ENCODE measurements around the gene CCAR1. TPM values are rescaled to one million over a fixed set of nuclear protein-coding genes. Genes with fewer than 3 reads are reported as not detected.

The CCAR1 gene
- total and polyA plus RNA-seq, 2 of the 13 experiments (the other 11 are each of a cell fraction or from before 2014, with no cell fraction given): 74.5 to 81.6 TPM

DNA sequence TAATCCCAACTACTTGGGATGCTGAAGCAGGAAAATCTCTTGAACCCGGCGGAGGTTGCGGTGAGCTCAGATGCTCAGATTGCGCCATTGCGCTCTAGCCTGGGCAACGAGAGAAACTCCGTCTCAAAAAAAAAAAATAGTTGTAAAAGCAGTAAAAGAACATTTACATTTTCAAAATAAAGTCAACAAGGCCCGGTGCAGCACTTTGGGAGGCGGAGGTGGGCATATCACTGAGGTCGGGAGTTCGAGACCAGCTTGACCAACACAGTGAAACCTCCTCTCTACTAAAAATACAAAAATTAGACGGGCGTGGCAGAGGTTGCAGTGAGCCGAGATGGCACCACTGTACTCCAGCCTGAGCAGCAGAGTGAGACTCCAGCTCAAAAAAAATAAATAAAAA is 4.0 kb downstream of the CCAR1 start:
- Histone ChIP-seq H3K27ac (ENCODE audit: extremely low read length, insufficient read depth, low read length) (no peak overlapping the region), H3K4me1 (ENCODE audit: insufficient read depth, low read length) (peaks cover 8% of the 10 kb centered on the region), H3K9ac (ENCODE audit: insufficient read depth, low read depth, low read length) (no peak overlapping the region), H3K9me3 (ENCODE audit: low read length) (no peaks in the 10 kb centered on the region), H3K27me3 (ENCODE audit: control insufficient read depth in 1 of 2, insufficient read depth in 2 of 2, low read length in 2 of 2) (no peaks in the 10 kb centered on the region; a peak in 1 of 5 replicates), H3K36me3 (replicated peaks in 1 of 2; ENCODE audit: control insufficient read depth in 1 of 2, insufficient read depth in 2 of 2, low read length in 2 of 2) (peaks cover 3 to 27% of the 10 kb centered on the region in 2 experiments; a peak in 3 of 5 replicates), H3K4me2 (ENCODE audit: low read depth, low read length) (no peak overlapping the region), H3K4me3 (replicated peaks in 1 of 3; ENCODE audit: insufficient read depth in 1 of 3, low read depth in 2 of 3, low read length in 3 of 3) (no peak overlapping the region), H4K20me1 (ENCODE audit: insufficient read depth, low read length) (no peaks in the 10 kb centered on the region), H3K79me2 (ENCODE audit: insufficient read depth, low read length) (peaks cover 27% of the 10 kb centered on the region), H2AFZ (ENCODE audit: low read length) (no peak overlapping the region)
- intact Hi-C loops (cut with micrococcal nuclease; ENCODE audit: unreplicated experiment) (no loop called here), in situ Hi-C loops (cut with HindIII; ENCODE audit: extremely low pct_ligation_motif_present, low pct_unique_long_range_greater_than_20kb) (no loop called here)
- FAIRE-seq: no peak
- ChIA-PET POLR2A (interaction anchor here (1.7 kb wide), 1 partner anchor 8 kb away, joined by 4 read pairs; no protein-coding TSS in a partner anchor), CTCF (ENCODE audit: low intra/inter-chr PET ratio, low total read pairs) (no interaction called here)
- over 99% methylated on average over 14 of the region's 14 CpGs for WGBS (ENCODE audit: low lambda C conversion rate)
- no peak for TF ChIP-seq ZNF782 (CRISPR knock-in tag; IDR thresholded peaks at IDR 0.05; ENCODE audit: borderline replicate concordance)
- no peak for TF ChIP-seq ZNF451 (CRISPR knock-in tag; IDR thresholded peaks at IDR 0.05)
- no peak for TF ChIP-seq SIX1 (CRISPR knock-in tag; IDR thresholded peaks at IDR 0.05; ENCODE audit: borderline replicate concordance)
- no peak for TF ChIP-seq TARDBP (CRISPR knock-in tag; IDR thresholded peaks at IDR 0.05)
- no peak for TF ChIP-seq PHB2 (IDR thresholded peaks at IDR 0.05; ENCODE audit: partially characterized antibody)
- TF ChIP-seq RELA (CRISPR knock-in tag; IDR thresholded peaks at IDR 0.05): no peak
- no peak for TF ChIP-seq ZKSCAN1 (IDR thresholded peaks at IDR 0.05; ENCODE audit: low read length)
- TF ChIP-seq, protein P1, sequence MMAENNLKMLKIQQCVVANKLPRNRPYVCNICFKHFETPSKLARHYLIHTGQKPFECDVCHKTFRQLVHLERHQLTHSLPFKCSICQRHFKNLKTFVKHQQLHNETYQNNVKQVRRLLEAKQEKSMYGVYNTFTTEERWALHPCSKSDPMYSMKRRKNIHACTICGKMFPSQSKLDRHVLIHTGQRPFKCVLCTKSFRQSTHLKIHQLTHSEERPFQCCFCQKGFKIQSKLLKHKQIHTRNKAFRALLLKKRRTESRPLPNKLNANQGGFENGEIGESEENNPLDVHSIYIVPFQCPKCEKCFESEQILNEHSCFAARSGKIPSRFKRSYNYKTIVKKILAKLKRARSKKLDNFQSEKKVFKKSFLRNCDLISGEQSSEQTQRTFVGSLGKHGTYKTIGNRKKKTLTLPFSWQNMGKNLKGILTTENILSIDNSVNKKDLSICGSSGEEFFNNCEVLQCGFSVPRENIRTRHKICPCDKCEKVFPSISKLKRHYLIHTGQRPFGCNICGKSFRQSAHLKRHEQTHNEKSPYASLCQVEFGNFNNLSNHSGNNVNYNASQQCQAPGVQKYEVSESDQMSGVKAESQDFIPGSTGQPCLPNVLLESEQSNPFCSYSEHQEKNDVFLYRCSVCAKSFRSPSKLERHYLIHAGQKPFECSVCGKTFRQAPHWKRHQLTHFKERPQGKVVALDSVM (CRISPR knock-in tag; IDR thresholded peaks at IDR 0.05): no peak
- no peak for TF ChIP-seq SCMH1 (CRISPR knock-in tag; IDR thresholded peaks at IDR 0.05; ENCODE audit: borderline replicate concordance)
- no peak for TF ChIP-seq XBP1 (CRISPR knock-in tag; IDR thresholded peaks at IDR 0.05)
- TF ChIP-seq, protein P2, sequence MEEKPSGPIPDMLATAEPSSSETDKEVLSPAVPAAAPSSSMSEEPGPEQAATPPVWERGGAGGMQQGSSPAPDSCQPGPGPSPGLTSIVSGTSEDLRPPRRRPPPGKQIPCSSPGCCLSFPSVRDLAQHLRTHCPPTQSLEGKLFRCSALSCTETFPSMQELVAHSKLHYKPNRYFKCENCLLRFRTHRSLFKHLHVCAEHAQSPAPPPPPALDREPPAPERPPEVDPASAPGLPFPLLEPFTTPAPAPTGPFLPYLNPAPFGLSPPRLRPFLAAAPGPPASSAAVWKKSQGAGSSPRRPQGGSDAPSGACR (CRISPR knock-in tag; IDR thresholded peaks at IDR 0.05): no peak
- no peak for TF ChIP-seq FOSL2 (CRISPR knock-in tag; IDR thresholded peaks at IDR 0.05)
- no peak for TF ChIP-seq NR2F2 (IDR thresholded peaks at IDR 0.05; ENCODE audit: borderline replicate concordance, low read depth)
- no peak for TF ChIP-seq HMGA1 (CRISPR knock-in tag; conservative IDR thresholded peaks at IDR 0.05)
- no peak for TF ChIP-seq NFIB (CRISPR knock-in tag; IDR thresholded peaks at IDR 0.05; ENCODE audit: borderline replicate concordance)
- TF ChIP-seq, protein P3, sequence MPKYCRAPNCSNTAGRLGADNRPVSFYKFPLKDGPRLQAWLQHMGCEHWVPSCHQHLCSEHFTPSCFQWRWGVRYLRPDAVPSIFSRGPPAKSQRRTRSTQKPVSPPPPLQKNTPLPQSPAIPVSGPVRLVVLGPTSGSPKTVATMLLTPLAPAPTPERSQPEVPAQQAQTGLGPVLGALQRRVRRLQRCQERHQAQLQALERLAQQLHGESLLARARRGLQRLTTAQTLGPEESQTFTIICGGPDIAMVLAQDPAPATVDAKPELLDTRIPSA (CRISPR knock-in tag; IDR thresholded peaks at IDR 0.05; ENCODE audit: borderline replicate concordance): no peak
- no peak for TF ChIP-seq ELF4 (CRISPR knock-in tag; IDR thresholded peaks at IDR 0.05; ENCODE audit: borderline replicate concordance)
- TF ChIP-seq IRX3 (CRISPR knock-in tag; IDR thresholded peaks at IDR 0.05; ENCODE audit: borderline replicate concordance, low read depth): no peak
- TF ChIP-seq, protein P4, sequence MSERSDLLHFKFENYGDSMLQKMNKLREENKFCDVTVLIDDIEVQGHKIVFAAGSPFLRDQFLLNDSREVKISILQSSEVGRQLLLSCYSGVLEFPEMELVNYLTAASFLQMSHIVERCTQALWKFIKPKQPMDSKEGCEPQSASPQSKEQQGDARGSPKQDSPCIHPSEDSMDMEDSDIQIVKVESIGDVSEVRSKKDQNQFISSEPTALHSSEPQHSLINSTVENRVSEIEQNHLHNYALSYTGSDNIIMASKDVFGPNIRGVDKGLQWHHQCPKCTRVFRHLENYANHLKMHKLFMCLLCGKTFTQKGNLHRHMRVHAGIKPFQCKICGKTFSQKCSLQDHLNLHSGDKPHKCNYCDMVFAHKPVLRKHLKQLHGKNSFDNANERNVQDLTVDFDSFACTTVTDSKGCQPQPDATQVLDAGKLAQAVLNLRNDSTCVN (CRISPR knock-in tag; IDR thresholded peaks at IDR 0.05; ENCODE audit: borderline replicate concordance): no peak
- no TSS peak for BruUV-seq (replicated peaks)
- no peak for DNase-seq (ENCODE audit: low spot score)
- ATAC-seq: no peak

All from HepG2 (cell line).